GM18907 (cell line): Measurements from ENCODE around the gene IL17RC.

Source experiments
- ATAC-seq: cut with Tn5 transposase; IDR thresholded peaks from one replicate; pipeline ENCODE4 v1.9.1; 2021; ENCODE audit warnings: mild to moderate bottlenecking, moderate library complexity; ENCODE audit not compliant: unreplicated experiment

Gene IL17RC

GRCh38 chr3:9942934-9943690 is 26.2 kb downstream of the IL17RC start:
- ATAC-seq: no peak

- ATAC-seq: no peak
Observed at GRCh38 chr3:9944271-9944670, 27.4 kb downstream of the IL17RC start.

GRCh38 chr3:9945358-9945757 is 28.5 kb downstream of the IL17RC start:
- no peak for ATAC-seq

GRCh38 chr3:9946112-9947024 is 29.5 kb downstream of the IL17RC start:
- ATAC-seq: no peak

- ATAC-seq: no peak
Observed at GRCh38 chr3:9947025-9947995, 30.4 kb downstream of the IL17RC start.

- no peak for ATAC-seq
Observed at GRCh38 chr3:9948586-9948985, 31.7 kb downstream of the IL17RC start.

GRCh38 chr3:9949115-9949514 is 32.2 kb downstream of the IL17RC start:
- no peak for ATAC-seq

- ATAC-seq: no peak
Observed at GRCh38 chr3:9949626-9950025, 32.7 kb downstream of the IL17RC start.

- ATAC-seq: peak; percentile 38
Observed at GRCh38 chr3:9951126-9951525, 34.2 kb downstream of the IL17RC start.

GRCh38 chr3:9951598-9951961 is 34.7 kb downstream of the IL17RC start:
- peak; percentile 31 for ATAC-seq

GRCh38 chr3:9951962-9952805 is 35.3 kb downstream of the IL17RC start, which contains the start of gene PRRT3:
TSS of gene PRRT3 (minus strand) at chr3:9952408. CDS start at chr3:9950115, 2,293 bp downstream.
- ATAC-seq: peak; percentile 69

GRCh38 chr3:9955067-9955502 is 38.2 kb downstream of the IL17RC start:
- ATAC-seq: no peak

- ATAC-seq: no peak
Observed at GRCh38 chr3:9955611-9956352, 38.9 kb downstream of the IL17RC start.

- ATAC-seq: no peak
Observed at GRCh38 chr3:9957214-9957613, 40.3 kb downstream of the IL17RC start.

GRCh38 chr3:9965200-9965875 is 48.4 kb downstream of the IL17RC start:
- no peak for ATAC-seq

- no peak for ATAC-seq
Observed at GRCh38 chr3:9966841-9967240, 49.9 kb downstream of the IL17RC start.

- no peak for ATAC-seq
Observed at GRCh38 chr3:9969632-9970019, 52.7 kb downstream of the IL17RC start.

GRCh38 chr3:9970020-9970652 is 53.2 kb downstream of the IL17RC start:
- ATAC-seq: no peak
